C4-2B (cell line): Measurements from ENCODE around the gene POLE3.

Experiments used
- ZFX ChIP-seq: fragments of 450-650 bp; IDR thresholded peaks from 2 replicates; pipeline ENCODE4 v1.6.1; 2017
- TF ChIP-seq, protein P1 (sequence below): fragments of 450-650 bp; conservative IDR thresholded peaks from 2 replicates; pipeline ENCODE4 v1.5.1; 2017; ENCODE audit warnings: mild to moderate bottlenecking

GRCh38 chr9:113370806-113371325 lies 39.6 kb downstream of the POLE3 start:
- TF ChIP-seq, protein P1, sequence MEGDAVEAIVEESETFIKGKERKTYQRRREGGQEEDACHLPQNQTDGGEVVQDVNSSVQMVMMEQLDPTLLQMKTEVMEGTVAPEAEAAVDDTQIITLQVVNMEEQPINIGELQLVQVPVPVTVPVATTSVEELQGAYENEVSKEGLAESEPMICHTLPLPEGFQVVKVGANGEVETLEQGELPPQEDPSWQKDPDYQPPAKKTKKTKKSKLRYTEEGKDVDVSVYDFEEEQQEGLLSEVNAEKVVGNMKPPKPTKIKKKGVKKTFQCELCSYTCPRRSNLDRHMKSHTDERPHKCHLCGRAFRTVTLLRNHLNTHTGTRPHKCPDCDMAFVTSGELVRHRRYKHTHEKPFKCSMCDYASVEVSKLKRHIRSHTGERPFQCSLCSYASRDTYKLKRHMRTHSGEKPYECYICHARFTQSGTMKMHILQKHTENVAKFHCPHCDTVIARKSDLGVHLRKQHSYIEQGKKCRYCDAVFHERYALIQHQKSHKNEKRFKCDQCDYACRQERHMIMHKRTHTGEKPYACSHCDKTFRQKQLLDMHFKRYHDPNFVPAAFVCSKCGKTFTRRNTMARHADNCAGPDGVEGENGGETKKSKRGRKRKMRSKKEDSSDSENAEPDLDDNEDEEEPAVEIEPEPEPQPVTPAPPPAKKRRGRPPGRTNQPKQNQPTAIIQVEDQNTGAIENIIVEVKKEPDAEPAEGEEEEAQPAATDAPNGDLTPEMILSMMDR, result no peak
- TF ChIP-seq ZFX, result no peak
